ENCODE results near the gene GUCY2C.
A peak's percentile ranks its signal among the peaks of the same experiment; 100 is the strongest.

Gene GUCY2C

DNA sequence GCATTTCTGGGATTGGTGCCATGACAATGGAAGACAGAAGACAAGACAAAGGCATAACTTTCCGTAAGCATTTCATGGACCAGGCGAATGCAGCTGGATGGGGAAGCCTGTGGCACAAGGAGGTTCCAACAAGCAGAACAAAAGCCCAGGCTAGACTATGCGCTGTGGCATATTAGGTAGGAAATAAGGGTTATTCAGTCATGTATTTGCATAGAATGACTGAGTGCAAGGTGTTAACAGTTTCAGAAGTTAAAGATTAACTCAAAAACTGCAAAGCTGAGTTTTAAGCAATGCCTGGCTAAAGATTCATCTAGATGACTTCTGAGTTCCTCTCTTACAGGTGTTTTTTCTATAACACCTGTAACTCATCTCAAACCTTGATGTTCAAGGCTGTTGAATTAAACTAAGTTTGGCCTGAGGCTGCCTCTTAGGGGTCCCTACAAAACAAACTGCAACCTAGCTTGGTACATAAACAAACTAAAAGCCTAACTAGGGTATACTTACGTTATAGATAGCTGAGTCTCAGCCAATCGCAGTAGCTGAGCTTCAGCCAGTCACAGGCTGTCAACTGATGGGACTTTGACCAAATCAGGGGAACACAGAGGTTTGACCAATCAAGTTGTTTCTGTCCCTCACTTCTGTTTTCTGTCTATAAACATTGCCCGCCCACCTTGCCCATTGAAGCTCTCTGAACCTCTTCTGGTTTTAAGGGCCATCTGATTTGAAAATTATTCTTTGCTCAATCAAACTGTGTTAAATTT is 76.5 kb downstream of the GUCY2C start:
- no peak for DNase-seq (ENCODE audit: low spot score)

DNA sequence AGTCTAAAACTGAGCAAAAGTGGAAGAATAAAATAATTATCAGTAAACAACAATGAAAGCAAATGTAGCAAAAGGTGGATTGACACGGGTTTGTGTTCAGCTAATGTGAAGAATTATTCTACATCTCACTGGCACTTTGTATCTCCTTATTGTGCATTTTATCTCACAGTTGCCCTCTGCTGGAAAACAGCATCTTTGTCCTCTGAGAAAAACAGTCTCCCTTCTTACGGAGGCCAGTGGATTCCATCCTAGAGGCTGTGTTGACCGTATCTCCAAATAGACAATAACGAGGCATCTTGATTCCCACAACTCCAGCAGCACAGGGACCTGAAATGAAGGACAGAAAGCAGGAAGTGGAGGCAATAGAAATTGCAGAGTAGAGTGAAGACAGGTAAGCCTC is 77.4 kb downstream of the GUCY2C start:
- DNase-seq (ENCODE audit: low spot score) = no peak

DNA sequence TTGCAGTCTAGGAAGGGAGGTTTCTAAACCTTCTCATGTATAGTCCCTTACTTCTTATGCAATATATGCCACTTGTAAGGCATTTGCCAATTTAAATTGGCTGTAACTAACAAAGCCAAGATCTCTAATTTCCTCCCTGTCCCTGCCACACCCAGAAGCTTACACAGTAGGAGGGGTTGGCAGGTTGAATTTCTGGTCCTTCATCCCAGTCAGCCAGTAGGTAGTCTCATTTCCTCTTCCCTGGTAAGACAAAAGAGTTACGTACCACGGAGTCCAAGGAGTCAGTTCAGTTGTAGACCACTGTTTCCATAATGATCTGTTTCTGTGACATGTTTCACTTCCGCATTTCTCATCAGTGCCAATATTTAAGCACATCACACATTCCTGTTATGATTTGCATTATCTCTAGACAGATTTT is 81.7 kb downstream of the GUCY2C start:
- no peak for DNase-seq (ENCODE audit: low spot score)

DNA sequence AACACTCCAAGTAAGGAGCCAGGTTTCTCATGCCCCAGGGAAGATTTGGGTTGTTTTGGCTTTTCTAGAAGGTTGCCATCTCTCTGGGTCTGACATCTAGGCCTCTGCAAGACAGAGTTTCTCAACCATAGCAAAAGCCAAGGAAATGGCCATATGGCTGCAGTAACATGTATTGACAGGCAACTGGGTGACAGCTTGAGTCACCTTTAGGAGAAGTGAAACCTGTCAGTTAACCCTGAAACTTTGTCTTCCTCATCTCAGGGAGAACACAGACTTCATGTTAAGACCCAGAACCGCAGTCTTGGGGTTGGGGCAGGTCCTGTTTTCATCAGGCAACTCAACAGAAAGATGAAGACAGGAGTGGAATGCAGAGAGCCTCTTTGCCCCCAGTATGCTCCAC is 82.7 kb downstream of the GUCY2C start:
- no peak for DNase-seq (ENCODE audit: low spot score)

DNA sequence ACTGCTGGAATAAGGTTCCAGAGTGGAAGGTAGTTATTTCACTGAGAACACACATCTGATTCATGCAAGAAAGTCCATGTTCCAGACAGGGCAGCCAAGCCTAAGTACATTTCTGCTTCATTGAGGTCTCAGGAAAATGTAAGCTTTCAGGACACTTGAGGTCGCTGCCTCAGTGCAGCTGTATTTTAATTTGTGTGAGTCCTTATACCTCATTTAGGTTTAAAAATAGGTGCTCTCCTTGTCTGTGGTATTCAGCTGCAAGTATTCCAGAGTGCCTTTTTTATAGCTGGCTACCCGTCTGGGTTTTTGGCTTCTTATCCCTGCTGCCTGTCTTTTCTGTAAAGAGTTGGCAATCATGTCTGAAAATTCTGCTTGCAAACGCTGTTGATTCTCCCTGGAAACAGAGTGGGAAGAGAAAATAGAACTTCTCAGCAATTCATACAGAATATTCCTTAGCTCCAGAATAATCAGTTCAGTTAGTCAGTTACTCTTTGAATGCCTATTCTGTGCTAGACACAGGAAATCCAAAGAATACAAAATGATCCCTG is 83.4 kb downstream of the GUCY2C start:
- DNase-seq (ENCODE audit: low spot score) = no peak

DNA sequence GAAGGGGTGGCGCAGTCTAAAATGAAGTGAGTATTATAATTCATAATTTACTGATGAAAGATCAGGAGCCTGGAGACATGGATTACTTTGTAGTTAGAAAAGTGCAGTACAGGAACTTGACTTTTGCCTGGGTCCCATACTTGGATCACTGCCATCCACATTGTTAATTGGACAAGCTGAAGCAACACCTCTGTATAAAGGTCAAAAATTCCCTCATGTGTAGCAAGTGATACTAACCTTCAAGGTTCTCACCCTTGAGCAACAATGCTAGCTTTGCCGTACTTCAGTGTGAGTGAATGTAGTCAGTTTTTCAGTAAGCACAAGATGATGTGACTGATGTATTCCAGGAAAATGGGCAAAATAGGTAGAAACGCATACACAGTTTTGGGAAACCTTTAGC is 84.1 kb downstream of the GUCY2C start:
- no peak for DNase-seq (ENCODE audit: low spot score)

DNA sequence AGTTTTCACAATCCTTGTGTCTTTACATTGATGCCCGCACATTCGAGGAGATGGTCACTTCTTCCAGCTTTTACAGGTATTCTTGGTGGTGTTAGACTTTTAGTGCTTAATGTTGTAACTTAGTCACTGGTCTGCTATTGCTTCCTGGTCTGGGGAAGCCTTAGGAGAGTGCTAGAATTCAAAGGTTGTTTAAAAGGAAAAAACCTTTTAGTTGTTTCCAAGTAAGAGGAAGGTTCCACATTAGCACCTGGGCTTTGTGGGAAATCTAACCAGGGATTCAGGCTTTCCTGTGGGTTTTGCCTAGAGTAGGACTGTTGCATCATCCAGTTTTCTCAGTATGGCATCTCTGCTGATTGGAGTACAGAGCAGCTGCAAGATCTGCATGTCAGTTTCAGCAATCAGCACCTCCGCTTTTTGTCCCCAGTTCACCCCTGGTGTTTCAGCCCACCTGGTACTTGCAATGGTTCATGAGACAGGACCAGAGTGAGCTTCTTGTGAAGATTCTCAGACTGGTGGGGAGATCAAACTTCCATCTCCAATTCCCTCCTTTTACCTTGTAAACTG is 84.7 kb downstream of the GUCY2C start:
- DNase-seq (ENCODE audit: low spot score) = no peak

DNA sequence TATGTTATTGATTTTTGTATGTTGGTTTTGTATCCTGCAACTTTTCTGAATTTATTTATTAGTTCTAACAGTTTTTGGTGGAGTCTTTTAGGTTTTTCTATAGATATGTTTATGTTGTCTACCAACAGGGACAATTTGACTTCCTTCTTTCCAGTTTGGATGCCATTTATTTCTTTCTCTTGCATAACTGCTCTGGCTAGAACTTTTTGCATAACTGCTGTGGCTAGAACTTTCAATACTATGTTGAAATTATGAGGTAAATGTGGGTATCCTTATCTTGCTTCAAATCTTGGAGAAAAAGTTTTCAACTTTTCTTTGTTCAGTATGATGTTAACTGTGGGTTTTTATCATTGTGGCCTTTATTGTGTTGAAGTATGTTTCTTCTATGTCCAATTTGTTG is 88.8 kb downstream of the GUCY2C start:
- DNase-seq (ENCODE audit: low spot score) = no peak

DNA sequence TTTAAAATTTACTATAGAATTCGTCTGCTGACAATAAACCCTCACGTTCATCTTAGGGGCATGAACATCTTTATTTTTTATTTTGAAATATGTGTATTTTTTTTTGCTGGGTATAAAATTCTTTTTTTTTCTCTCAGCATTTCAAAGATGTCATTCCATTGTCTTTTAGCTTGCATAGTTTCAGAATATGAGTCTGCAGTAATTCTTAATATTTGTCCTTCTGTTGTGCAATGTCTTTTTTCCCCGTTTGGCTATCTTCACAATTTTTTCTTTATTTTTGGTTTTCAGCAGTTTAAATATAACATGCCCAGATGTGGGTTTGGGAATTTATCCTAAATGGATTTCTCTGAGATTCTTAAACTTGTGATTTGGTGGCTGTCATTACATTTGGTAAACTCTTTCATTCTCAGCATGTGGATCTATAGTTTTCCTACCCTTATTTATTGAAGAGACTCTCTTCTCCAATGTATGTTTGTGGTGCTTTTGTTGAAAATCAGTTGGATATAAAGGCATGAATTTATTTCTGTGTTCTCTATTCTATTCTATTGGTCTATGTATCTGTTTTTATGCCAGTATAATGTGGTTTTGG is 90.9 kb downstream of the GUCY2C start:
- no peak for DNase-seq (ENCODE audit: low spot score)

DNA sequence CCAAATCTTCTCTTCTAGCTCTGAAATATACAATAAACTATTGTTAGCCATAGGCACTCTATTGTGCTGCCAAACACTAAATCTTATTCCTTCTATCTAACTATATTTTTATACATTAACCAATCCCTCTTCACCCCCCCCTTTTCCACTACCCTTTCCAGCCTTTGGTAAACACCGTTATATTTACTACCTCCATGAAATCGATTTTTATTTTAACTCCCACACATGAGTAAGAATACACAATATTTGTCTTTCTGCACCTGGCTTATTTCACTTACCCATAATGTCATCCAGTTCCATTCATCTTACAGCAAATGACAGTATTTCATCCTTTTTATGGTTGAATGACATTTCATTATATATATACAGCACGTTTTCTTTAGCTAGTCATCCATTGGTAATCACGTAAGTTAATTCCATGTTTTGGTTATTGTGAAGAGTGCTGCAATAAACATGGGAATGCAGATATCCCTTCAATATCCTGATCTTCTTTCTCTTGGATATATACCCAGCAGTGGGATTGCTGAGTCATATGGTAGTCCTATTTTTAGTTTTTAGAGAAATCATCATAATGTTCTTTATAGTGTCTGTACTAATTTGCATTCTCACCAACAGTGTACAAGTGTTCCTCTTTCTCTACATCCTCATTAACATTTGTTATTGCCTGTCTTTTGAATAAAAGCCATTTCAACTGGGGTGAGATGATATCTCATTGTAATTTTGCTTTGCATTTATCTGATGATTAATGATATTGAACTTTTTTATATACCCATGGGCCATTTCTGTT is 94.5 kb downstream of the GUCY2C start:
- no peak for DNase-seq (ENCODE audit: low spot score)

DNA sequence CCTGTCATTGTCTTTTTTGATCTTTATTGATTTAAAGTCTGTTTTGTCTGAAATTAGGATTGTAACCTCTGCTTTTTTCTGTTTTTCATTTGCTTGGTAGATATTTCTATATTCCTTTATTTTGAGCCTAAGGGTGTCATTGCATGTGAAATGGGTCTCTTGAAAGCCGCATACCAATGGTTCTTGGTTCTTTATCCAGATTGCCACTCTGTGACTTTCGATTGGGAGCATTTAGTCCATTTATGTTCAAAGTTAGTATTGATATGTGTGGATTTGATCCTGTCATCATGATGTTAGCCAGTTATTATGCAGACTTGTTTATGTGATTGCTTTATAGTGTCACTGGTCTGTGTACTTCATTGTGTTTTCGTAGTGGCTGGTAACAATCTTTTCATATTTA is 98.9 kb downstream of the GUCY2C start:
- no peak for DNase-seq (ENCODE audit: low spot score)

DNA sequence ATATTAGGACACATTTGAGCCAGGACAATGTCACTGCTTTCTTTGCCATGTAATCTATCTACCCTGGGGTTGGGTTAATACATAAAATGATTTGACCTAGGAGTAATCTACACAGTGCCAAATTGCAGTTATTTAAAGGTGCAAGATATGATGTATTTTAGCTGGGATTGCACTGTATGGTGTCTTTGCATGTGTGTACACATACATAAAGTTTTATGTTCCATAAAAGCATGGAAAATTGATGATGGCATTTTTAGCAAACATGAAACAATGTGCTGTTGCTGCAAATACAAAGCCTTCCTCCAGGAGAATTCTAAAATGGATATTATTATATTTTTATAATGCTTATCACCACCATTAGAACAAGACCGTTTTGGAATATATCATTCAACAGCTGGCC is 104.7 kb downstream of the GUCY2C start:
- no peak for DNase-seq (ENCODE audit: low spot score)

DNA sequence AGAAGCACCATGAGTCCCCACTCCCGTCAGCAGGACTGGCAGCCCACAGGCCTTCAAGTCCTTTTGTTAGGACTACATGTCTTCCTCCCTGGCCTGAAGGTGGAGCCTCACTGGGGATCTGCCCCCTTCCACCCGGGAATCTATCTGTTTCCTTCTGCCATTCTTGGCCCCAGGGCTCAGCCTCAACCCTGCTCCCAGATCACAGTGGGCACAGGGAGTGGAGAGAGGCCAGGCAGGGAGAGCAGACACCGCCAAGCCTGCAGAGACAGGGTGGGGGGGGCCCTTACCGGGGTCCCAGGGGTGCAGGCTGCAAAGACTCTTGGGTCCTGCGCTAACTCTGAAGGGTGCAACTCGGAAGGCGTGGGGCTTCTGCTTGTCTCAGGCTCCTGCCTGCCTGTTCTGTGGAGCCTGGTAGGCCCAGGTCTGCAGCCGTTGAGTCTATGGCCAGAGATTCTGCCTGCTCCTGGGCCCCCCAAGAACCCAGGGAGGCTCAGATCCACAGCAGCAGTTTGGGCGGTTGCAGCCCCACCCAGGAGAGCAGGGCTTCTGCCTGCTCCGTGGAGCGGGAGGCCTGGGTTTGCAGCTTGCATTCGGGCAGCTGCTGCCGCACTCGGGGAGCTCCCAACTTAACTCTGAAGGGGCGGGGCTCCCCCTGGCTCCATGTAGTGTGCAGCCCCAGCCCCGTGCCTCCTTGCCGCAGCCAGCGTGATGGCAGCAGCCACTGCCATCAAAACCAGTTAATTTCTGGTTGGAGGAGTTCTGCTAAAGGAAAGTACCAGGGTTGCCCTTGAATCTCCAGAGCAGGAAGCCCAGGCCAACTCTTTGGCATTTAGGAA is 107.0 kb downstream of the GUCY2C start:
- no peak for DNase-seq (ENCODE audit: low spot score)

DNA sequence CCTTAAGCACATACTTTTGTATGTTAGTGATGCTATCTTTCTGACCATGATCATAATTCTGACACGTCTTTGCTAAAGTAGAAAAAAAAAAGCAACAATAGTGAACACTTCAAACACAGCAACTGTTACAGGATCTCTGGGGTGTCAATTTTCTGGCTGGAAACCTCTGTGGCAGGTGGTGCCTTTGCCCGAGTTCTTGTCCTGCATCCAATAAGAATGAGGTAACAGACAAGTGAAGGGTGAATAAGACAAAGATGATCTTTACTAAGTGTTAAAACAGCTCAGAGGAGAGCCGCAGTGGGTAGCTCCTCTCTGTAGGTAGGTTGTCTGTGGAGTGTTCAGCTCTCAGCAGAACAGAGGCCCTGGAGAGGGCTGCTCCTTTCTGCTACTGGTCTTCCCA is 107.8 kb downstream of the GUCY2C start:
- DNase-seq (ENCODE audit: low spot score) = no peak

DNA sequence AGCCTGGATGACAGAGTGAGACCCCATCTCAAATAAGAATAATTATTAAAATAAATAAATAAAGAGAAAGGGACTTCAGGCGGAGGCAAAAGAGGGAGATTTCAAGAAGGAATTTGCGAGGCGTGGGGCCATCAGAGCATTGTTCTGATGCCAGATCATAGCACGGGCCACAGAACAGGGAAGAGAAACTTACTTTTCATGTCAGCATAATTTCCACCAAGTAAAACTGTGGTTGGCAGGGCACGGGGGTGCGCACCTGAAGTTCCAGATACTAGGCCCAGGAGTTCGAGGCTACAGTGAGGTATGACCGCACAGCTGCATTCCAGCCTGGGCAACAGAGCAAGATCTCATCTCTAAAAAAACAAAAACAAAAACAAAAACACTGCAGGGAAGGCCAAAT is 117.8 kb downstream of the GUCY2C start:
- DNase-seq (ENCODE audit: low spot score) = no peak

DNA sequence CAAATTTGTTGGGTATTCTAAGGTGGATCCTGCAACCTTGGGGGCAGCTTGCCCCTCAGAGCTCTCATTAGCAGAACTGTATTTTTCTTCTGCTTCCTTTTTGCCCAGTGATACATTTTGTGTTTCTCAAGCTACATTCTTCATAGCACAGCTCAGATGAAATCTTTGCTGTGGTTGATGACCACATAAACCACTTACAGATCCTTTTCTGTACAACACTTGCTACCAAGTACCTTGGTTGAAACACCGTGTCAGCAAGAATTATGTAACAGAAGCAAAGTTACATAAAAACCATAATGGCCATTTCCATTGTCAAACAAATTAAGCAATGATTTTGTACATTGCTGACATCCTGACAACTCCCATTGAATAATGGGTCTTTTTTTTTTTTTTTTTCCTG is 119.1 kb downstream of the GUCY2C start:
- peak; percentile 10 for DNase-seq (ENCODE audit: low spot score)

DNA sequence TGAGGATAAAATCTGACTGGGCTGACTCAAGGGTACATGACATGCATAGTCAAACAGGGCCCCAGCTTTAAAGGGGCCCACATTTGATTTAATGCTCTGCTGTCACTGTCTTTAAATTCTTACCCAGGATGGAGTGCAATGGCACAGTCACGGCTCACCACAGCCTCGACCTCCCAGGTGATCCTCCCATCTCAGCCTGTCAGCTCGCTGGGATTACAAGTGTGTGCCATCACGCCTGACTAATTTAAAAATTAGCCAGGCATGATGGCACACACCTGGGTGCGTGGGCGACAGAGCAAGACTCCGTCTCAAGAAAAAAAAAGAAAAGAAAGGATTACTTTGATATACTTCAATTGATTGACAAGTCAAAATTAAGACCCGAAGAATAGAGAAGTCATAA is 119.5 kb downstream of the GUCY2C start:
- no peak for DNase-seq (ENCODE audit: low spot score)

DNA sequence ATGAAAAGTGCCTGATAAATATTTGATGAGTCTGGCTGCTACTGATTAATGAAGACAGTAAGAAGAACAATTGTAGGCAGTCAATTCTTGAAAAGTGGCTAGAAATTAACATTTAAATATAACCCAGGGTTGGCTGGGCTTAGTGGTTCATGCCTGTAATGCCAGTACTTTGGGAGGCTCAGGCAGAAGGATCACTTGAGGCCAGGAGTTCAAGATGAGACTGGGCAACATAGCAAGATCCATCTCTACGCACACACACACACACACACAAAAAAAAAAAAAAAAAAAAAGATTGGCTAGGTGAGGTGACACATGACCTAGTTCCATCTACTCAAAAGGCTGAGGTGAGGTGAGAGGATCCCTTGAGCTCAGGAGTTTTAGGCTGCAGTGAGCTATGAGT is 120.8 kb downstream of the GUCY2C start:
- DNase-seq (ENCODE audit: low spot score) = no peak

DNA sequence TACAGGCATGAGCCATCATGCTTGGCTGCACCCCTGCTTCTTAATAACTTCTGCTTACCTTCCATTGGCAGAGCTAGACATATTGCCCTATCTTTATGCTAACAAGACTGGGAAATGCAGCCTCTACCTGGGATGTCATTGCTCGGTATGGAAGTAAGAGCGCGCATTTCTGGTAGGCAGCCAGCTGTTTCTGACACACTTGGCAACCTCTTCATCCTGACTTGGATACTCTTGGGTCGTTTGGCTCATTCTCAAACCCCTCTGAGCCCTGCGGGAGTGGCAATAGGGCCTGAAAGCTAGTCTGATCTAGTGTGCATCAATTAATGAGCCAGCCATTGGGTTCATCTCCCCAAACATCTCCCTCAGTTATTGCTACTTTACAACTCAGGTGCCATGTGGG is 123.3 kb downstream of the GUCY2C start:
- no peak for DNase-seq (ENCODE audit: low spot score)

DNA sequence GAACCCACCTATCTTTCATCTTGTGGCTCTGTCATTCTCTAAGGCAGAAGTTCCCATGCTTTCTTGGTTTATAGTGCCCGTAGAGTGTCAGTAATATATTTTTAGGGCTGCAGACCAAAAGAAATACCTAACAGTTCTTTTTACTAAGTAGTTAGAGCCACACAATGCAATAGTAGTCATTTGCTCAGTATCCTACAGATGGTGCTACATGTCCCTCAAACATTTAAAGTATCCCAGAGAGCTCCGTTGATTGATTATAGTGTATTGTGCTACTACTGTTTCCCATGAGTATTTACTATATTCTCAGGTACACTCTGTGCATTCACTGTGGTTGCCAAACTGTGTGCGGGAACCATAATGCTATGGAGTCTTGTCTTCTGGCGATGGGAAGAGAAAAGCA is 124.0 kb downstream of the GUCY2C start:
- DNase-seq (ENCODE audit: low spot score) = no peak

DNA sequence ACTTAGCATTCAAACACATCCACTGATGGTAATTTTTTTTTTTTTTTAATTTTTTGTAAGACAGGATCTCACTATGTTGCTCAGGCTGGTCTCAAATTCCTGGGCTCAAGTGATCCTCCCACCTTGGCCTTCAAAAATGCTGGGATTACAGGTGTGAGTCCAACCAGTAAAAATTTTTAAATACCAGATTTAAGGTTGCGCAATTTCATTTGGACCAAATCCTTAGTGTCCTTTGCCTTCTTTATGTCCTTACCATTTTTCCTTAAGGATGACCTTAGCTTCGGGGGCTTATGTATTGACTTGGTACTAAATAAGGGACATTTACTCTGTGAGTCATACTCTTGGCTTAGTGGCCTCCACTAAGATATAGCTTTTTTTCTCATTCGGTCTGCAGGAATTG is 124.6 kb downstream of the GUCY2C start:
- DNase-seq (ENCODE audit: low spot score) = no peak

DNA sequence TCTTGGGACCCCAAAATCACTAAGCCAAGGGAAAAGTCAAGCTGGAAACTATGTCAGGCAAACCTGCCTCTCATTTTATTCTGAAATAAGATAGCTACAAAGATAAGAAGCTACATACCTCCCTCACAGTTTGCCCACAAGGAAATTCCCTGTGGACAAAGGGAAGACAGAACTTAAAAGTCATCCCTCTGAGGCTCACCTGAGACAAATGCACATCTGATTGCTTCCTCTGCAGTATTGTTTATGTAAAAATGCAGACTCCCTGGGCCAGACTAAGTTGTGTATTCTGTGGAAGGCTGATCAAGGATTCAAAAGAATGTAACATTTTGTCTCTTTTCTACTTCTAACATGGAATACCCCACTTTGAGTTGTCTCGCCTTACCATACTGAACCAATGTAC is 126.2 kb downstream of the GUCY2C start:
- no peak for DNase-seq (ENCODE audit: low spot score)

All from CD4-positive, alpha-beta T cell treated with Interleukin-2 at 100 ng/mL for 4 hours (primary cell).